HG03025 (cell line): ENCODE measurements around the gene UGGT2.
"Not testable (repeated sequence)": the region's sequence is repeated elsewhere in the genome, so short reads cannot be mapped to it uniquely, and the experiment has no call there.

Experiments used
- ATAC-seq: cut with Tn5 transposase; IDR thresholded peaks from one replicate; pipeline ENCODE4 v1.9.1; 2021; ENCODE audit warnings: mild to moderate bottlenecking, moderate library complexity; ENCODE audit not compliant: unreplicated experiment, low FRiP score

UGGT2 gene

DNA sequence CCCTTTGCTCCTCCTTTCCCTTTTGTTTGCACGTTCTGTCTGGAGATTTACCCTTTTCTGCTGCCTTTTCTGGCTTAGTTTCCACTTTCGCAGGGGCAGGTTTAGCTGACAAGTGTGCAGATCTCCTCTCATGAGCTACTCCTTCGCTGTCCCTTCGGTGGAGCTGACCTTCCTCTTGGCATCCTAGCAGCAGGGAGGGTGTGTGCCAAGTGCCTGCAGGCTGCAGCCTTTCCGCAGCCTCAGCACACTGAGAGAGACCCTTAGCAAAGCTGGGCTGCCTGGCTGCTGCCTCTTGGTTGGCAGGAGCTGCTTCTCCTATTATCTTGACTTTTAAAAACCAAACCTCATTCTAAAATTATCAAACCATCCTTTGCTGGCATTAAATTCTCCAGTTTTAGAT lies 243.8 kb downstream of the UGGT2 start:
- ATAC-seq, result no peak

DNA sequence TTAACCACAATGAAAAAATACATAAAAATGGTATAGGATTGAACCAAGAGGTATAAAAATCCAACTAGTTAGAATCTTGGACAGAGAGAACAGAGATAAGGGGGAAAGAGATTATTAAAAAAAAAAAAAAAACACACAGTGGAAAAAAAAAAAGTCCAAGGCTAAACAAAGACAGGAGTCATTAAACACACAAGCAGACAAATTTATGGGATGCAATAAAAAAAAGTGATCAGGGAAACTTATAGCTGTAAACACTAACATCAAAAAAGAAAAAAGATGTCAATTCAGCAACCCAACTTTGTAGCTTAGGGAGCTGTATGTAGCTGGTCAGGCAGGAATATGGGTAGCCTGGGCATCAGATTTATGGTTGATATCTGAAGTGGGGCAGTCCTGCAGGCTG lies 247.3 kb downstream of the UGGT2 start:
- no peak for ATAC-seq

DNA sequence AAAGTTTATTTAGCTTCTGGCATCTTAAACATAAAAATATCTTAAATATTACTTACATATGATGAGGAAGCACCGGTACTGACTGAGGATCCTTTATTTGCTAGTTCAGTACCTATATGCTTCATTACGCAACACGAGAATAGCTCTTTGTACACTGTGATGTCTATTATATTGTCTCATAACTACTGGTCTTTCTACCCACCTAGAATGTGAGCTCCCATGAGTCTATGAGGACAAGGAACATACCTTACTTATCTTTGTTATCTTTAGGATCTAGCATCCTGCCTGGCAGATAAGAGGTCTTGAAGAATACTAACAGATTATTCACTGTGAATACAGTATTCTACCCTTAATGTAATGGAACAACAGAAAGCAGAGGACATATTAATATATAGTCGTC lies 251.4 kb downstream of the UGGT2 start:
- no peak for ATAC-seq

DNA sequence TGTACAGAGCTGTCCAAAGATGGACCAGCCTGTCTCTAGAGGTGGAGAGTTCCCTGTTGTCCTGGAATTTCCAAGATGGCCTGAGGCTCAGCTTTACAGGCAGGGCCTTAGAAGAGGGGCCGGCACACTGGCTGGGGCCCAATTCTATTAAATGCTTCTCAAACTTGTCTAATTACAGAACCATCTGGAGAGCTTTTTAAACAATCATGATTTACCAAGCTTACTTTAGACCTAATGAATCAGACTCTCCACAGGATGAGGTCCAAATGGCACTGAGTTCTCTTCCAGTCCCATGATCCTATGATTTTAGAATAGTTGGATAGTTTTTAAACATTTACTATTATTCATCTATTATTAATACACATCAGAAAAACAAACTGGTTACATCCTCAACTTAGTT lies 252.8 kb downstream of the UGGT2 start:
- no peak for ATAC-seq

DNA sequence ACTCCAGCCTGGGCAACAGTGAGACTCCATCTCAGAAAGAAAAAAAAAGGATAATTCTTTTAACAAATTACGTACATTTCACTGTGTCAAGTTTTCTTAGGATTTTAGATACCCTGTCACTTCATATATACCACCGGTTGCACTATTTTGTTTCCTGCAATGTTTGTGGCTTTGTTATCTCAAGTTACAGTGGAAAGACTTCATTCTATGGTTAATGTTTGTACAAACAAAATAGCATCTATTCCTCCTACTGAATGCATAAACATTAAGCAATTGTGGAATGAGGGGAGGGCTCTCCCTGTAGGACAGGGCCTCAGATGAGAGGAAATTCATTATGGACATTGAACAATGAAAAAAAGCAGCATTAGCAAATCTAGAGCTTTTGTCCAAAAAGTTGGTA lies 256.2 kb downstream of the UGGT2 start:
- ATAC-seq, result no peak

DNA sequence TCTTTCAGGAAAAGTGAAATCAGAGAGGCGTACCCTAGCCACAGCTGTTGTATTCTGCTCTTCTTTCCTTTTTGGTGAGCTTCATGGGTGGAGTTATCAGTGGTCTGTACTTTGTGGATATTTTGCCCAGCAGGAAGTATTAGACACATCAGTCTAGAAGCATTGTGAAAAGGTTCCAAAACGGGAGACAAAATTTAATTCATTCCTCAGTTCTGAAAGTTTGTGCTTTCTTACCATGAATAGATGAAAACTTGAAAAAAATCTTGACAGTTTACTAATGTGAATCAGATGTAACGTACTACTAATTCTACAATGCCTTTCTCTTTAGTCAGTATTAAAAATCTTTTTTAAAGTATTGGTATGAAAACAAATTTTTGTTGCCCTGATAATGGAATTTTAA lies 259.4 kb downstream of the UGGT2 start:
- no peak for ATAC-seq

DNA sequence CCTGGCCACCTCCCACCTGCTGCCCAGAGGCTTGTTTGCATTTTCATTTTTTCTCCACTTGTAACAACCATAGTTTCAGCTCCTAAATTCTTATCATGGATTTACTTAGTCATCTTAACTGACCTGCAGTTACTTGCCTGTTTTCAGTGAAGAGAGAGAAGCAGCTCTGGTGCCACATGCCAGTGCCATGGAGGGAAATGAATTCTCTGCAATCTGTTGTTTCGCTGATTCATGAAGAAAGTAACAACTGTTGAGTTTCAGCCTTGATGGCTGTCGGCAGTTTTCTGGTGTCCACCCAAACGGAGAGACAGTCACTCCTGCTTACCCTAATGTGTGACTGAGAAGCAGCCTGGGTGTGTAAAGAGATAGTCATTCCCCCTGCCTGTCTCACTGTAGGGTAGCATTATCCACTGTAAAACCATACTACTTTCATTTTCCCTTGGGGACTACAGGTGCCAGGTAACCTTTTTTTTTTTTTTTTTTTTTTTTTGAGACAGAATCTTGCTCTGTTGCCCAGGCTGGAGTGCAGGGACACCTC lies 260.1 kb downstream of the UGGT2 start:
- ATAC-seq, result no peak

DNA sequence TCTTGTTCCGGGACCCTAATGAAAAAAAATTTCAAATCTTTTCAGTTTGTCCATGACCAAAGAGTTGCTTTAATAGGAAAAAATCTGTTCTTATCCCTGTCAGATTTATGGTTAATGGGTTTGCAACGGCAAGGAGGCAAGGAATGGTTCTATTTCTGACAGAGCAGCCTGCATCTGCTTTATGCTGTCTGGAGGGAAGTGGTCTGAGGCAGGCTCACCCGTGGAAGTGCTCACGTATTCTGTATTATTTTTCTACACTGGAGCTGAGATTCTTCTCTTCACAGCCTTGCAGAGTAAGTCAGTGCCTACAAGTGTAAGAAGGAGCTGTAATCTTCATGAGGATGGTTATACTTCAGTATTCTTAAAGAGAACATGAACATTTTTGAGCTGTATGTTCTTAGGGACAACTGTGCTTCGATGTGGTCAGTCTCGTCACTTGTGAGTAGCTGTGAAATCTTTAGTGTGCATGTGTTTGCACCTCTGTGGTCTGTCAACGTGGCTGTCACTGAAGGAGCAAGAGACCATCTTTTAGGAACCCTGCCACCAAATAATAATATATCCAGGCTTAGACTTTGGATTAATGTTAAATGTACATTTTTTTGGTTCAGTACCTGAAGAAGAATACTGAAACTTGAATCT lies 262.0 kb downstream of the UGGT2 start:
- no peak for ATAC-seq

DNA sequence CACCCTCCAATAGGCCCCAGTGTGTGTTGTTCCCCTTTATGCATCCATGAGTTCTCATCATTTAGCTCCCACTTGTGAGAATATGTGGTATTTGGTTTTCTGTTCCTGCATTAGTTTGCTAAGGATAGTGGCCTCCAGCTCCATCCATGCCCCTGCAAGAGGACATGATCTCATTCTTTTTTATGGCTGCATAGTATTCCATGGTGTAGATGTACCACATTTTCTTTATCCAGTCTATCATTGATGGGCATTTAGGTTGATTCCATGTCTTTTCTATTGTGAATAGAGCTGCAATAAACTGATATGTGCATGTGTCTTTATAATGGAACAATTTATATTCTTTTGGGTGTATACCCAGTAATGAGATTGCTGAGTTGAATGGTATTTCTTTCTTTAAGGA lies 263.9 kb downstream of the UGGT2 start:
- ATAC-seq, result not testable (repeated sequence)

DNA sequence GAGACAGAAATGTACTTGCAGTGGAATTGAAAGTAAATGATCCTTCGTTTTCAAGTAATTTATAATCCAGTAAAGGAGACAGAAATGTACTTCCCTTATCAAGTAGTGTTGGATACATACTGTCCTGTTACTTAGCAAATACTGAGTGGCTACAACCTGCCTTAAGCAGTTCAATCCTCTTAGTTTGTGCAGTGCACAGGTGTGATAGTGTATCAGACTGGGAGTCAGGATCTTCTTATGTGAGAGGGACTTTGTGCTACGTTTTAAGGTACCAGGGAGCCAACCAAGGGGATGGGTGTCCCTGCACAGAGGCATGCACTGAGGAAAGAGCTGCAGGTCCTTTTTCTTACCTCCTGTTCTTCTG lies 265.1 kb downstream of the UGGT2 start:
- ATAC-seq, result no peak

DNA sequence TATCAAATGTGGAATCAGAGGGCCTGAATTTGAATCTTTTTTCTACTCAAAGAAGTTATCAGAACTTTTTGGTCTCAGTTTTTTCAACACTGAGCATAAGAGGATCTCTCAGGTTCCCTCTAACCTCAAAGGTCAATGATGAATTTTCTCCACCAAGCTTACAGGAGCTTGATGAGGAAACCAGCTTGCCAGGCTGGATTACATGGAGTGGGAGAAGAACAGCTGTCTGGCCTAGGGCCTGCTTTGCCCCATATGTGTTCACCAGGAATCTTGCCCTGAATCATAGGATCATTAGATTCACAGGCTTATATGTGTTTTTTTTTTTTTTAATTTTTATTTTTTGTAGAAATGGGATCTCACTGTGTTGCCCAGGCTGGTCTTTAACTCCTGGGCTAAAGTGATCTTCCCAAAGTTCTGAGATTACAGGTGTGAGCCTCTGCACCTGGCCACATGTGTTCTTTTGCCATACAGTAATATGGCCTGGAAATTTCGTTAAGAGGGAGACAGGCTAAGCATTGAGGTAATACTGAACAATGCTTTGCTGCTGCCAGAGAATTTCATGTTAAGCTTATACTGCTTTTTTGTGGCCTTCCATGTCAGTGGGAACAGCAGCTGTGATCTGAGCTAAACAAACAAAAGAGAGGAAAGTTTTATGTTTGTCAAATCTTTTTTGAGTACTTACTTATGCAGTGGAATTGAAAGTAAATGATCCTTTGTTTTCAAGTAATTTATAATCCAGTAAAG lies 265.7 kb downstream of the UGGT2 start:
- ATAC-seq, result no peak

DNA sequence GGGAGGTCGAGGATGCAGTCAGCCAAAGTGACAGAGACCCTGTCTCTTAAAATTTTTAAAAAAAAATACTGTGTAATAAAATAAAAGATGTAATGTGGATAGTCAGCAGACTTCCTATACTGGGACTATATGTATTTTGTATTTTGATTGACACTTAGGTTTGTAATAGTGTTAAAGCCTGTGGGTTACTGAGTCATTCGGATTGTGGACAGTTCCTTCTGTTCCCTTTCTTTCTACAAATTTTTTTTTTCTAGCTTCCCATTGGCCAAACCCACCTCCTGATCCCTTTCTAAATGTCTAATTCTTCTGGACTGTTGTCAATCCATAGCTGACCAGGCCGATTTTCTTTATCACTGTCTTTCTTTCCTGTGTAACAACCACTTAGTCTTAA lies 268.3 kb downstream of the UGGT2 start:
- ATAC-seq, result no peak

DNA sequence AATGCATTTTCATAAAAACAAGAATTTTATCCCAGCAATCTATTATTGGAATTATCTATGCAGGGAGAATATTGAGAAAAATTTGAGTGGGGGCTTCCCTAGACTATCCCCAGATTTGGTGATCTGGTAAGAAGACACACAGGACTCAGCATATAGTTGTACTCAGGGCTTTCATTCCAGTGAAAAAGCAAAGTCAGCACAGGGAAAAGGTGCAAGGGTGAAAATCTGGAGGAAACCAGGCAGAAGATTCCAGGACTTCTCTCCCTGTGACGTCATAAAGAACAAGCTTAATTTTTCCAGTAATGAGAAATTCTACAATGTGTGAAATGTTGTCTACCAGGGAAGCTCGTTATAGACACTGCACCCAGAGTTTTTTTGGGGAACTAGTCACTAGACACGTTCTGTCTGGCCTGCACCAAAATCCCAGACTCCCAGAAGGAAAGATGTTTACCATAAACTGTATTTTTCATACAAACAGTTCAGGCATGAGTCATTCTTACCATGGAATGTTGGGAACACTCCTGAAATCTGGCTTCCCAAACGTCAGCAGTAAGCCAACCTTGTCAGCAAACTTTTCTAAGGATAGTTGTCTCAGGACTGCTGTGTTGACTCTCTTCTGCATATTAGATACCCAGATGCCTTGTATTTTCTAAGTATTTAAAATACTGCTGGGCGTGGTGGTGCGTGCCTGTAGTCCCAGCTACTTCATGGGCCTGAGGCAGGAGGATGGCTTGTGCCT lies 268.9 kb downstream of the UGGT2 start:
- ATAC-seq, result no peak

DNA sequence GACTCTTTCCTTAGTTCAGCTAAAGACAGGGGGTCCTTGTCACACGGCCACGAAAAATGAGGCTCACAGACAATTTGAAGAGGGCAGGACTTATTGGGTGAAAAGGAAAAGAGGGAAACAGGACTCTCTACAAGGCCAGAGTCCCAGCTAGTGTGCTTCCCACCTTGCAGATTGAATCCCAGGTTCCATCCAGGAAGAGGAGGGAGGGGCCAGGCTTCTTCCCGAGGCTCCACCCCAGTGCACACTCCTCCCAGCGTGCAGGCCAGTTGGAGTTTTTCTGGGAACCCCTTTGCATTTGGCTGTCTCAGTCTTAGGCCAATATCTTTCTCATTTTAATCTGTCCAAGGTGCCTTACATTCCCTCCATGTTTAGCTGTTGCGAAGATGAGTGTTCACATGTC lies 269.5 kb downstream of the UGGT2 start:
- no peak for ATAC-seq

DNA sequence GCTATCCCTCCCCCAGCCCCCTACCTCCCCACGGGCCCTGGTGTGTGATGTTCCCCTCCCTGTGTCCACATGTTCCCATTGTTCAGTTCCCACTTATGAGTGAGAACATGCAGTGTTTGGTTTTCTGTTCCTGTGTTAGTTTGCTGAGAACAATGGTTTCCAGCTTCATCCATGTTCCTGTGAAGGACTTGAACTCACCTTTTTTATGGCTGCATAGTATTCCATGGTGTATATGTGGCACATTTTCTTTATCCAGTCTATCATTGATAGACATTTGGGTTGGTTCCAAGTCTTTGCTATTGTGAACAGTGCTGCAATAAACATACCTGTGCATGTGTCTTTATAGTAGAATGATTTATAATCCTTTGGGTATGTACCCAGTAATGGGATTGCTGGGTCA lies 271.3 kb downstream of the UGGT2 start:
- ATAC-seq, result not testable (repeated sequence)

DNA sequence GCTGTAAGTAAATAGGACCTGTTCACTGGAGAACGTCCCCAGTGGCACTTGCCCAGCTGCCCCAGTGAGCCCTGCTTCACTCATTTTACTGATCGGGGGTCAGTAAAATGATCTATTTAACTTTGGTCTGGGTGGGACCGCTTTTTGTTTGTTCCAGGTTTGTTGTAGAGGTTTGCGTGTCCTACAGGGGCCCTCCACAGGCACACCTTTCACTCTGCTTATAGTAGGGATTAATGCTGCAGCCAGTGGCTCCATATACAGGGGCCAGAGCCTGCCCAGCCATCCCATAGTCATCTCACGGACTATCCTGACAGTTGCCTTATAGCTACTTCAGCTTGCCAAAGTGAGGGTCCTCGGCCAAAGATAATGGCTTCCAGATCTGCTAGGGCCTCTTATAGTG lies 272.2 kb downstream of the UGGT2 start:
- ATAC-seq, result no peak

DNA sequence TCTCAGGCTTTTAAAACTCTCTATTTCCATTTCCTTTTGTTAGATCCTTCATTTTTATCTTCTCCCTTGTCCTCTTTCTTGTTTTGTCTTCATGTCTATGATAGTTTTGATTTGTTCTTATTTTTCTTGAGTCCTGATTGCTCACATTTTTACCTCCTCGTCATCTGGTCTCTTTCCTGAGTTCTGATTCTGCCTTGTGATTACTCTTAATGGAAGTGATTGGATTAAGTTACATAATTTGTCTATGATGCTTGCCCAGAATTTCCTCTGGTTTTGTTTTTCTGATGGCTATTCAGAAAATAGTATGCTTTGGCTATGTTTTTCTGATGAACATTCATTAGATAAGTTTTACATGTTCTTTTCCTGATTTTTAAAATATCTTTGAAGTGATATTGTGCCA lies 273.7 kb downstream of the UGGT2 start:
- no peak for ATAC-seq

DNA sequence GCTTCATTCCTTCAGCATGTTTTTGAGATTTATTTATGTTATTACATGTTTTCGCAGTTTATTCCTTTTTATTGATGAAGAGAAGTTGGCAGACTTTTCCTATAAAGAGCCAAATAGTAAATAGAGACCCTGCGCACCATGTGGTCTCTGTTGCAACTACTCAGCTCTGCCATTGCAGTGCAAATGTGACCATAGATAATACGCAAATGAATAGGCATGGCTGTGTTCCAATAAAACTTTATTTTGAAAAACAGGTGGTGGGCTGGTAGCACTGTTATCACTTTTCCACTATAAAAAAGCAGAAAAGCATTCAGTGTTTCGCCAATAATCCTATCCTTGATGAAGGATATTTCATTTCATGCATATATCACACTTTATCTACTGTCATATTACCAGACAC lies 281.3 kb downstream of the UGGT2 start:
- ATAC-seq, result no peak

DNA sequence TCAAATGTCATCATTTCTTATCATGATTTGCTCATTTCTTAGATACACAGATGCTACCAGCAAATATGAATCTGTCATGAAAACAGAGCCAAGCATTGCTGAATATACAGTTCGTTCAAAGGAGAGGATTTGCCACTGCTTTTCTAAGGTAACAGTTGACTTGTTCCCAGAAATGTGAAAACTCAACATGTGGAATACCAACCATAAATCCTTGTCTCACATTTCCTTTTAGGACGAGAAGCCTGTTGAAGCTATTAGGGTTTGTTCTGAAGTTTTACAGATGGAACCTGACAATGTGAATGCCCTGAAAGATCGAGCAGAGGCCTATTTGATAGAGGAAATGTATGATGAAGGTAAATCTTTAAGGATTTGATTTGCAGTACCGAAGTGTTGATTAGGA lies 289.6 kb downstream of the UGGT2 start:
- ATAC-seq, result no peak

DNA sequence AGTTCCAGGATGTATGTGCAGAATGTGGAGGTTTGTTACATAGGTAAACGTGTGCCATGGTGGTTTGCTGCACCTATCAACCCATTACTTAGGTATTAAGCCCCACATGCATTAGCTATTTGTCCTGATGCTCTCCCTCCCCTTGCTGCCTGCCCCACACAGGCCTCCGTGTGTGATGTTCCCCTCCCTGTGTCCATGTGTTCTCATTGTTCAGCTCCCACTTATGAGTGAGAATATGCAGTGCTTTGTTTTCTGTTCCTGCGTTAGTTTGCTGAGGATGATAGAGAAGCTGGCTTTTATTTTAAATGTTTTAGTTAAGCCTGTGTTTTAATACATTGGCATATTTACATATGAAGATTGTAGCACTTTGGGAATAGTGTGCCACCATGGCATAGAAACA lies 290.6 kb downstream of the UGGT2 start:
- ATAC-seq, result not testable (repeated sequence)

DNA sequence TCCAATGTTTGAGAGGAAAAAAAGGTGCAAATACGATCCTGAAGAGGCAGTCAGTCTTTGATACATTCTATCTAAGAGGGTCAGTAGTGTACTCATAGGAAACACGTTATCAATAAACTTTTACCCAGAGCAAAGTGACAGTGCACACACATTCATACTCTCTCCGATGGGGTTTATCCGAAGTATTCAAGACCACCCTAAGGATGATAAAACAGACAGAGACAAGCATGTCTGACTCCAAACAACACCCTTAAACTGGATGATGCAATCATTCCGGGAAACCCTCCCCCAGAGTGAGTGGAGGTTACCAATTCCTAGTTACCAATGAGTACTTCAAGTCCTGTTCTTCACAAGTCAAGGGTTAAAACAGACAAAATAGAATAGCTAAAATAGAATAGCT lies 297.1 kb downstream of the UGGT2 start:
- no peak for ATAC-seq

DNA sequence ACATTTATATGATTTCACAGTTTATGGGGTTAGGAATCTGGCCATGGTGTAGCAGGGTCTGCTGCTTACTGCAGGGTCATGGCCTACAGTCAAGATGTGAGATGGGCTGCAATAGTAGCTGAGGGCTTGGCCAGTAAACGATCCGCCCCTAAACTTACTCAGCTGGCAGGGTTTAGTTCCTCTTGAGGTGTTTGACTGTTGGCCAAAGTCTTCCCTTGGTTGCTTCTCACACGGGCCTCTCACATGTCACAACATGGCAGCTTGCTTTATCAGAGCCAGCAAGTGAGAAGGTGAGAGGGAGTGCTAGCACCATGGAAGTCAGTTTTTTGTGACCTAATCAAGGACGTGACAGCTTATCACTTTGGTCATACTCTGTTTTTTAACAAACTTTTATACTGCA lies 299.1 kb downstream of the UGGT2 start:
- ATAC-seq, result no peak
